MM.1S (cell line): ENCODE results near the gene JTB.

Experiments used
- EZH2 ChIP-seq: fragments of 300-600 bp; sonication (generic); optimal IDR thresholded peaks from 2 replicates; pipeline ENCODE3; 2017; ENCODE audit warnings: low read depth, mild to moderate bottlenecking, antibody characterized with exemption, low read length, mixed read lengths
- EZH2phosphoT487 ChIP-seq: fragments of 300-600 bp; sonication (generic); IDR thresholded peaks from 2 replicates; pipeline ENCODE4 v1.6.1; 2018; ENCODE audit warnings: antibody characterized with exemption, low read length
- TF ChIP-seq, protein P1 (sequence below): fragments of 300-600 bp; sonication (generic); IDR thresholded peaks from 2 replicates; pipeline ENCODE4 v1.5.1; 2016; ENCODE audit warnings: antibody characterized with exemption, low read length, mixed read lengths

DNA sequence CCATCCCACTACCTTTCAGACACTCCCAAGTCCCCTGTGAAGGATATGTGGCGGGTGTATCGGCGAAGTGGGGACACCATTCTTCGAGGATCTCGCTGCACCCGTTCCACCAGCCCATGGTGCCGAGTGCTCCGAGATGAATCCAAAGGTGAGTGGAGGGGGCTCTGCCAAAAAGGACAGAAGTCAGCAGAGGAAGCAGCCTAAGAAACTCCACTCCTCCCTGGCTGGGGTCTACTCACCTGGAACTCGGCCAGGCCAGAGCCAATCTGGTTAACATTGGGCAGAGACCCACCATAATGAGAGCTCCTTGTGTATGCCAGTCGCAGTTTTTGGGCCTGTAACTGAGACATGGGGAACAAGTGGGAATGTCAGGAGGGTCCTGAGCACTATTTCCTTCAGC is 22.6 kb downstream of the JTB start:
- TF ChIP-seq, protein P1, sequence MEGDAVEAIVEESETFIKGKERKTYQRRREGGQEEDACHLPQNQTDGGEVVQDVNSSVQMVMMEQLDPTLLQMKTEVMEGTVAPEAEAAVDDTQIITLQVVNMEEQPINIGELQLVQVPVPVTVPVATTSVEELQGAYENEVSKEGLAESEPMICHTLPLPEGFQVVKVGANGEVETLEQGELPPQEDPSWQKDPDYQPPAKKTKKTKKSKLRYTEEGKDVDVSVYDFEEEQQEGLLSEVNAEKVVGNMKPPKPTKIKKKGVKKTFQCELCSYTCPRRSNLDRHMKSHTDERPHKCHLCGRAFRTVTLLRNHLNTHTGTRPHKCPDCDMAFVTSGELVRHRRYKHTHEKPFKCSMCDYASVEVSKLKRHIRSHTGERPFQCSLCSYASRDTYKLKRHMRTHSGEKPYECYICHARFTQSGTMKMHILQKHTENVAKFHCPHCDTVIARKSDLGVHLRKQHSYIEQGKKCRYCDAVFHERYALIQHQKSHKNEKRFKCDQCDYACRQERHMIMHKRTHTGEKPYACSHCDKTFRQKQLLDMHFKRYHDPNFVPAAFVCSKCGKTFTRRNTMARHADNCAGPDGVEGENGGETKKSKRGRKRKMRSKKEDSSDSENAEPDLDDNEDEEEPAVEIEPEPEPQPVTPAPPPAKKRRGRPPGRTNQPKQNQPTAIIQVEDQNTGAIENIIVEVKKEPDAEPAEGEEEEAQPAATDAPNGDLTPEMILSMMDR = no peak
- TF ChIP-seq EZH2 (no peak), EZH2phosphoT487 (no peak)
